DMS 273 (cell line): ENCODE measurements around the gene TTC28.
A peak's percentile ranks its signal among the peaks of the same experiment; 100 is the strongest.

ENCODE experiments used
- DNase-seq: peaks from one replicate; lab custom pipeline; 2025; ENCODE audit not compliant: unreplicated experiment; lab: John Stamatoyannopoulos, UW

Gene TTC28

DNA sequence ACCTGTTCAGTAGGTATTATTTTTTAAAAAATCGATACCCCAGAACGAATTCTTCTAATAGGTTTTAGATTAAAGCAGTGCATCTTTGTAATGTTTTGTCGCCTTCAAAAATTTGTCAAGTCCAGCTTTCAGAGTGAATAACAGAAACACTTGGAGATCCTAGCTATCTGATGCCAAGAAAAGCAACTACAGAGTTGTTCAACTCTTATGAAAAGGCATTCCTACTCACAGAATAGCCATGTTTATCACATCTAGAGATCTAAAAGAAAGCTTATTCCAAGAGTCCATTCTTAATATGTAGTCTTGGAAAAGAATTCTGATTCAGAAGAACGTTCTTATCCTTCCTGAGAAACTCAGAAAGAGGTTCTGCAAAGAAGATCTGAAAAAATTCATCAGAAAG, 268.5 kb downstream of the TTC28 start:
- DNase-seq: no peak

DNA sequence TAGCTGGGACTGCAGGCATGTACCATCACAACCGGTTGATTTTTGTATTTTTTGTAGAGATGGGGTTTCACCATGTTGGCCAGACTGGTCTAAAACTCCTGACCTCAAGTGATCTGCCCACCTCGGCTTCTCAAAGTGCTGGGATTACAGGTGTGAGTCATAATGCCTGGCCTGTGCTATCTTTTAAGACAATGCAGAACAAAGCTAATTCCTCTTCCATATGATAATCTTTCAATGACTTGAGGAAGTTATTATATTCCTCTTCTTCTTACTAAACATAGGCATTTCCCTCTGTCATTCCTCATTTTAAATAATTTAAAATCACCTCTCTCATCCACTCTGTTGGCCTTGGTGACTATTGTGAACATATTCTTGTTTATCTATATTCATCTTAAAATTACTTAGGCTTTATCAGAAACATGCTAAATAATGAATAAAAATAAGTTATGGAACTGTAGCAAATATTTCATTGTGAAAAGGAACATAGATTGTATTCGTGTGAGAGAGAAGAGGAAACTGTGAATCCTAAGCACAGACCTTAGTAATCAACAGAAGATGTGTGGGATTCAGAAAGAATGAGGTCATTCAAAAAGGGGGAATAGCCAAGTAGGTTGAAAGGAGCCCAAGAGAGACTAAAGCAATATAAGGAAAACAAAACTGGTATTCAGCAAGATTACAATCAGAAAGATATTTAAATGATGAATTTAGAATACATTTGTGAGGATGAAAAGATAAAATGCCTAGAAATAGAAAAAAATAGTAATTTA, 269.4 kb downstream of the TTC28 start:
- peak; percentile 57 for DNase-seq

DNA sequence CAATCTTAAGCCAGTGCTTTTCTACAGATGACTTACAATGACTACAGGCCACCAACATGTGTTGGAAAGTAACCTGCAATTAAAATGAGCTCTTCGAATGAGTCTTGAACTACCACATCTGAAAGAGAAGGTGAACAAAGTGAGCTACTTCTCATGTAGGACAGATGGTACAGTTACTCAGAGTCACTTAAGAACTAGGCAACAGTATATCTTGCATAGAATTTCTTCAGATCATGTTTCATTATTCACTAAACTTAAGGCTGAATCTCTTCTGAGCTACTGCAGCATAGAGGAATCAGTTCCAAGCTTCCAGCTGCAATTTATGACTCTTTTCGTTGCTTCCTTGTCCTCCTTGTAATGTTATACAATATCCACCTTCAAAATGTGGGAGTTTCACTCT, 270.9 kb downstream of the TTC28 start:
- peak; percentile 84 for DNase-seq

DNA sequence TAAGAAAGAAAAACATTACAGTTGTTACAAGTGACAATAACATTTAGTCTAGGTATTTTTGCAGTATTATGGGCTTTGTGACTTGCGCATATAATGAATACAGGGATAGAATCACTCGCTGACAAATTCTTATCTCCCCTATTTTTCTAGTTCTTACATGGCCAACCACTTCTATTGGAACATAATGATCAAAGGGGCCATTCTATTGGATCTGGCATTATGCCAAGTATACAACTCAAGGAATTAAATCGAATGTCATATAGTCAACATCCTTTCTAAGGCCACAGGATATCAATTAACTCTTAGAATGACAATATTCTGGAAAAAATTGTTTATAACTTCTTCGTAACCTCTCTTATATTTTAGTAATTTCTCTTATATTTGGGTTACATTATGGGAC, 272.0 kb downstream of the TTC28 start:
- no peak for DNase-seq

- DNase-seq: peak; percentile 79
These were observed 273.4 kb downstream of the TTC28 start for GRCh38 chr22:28406246-28406645.

DNA sequence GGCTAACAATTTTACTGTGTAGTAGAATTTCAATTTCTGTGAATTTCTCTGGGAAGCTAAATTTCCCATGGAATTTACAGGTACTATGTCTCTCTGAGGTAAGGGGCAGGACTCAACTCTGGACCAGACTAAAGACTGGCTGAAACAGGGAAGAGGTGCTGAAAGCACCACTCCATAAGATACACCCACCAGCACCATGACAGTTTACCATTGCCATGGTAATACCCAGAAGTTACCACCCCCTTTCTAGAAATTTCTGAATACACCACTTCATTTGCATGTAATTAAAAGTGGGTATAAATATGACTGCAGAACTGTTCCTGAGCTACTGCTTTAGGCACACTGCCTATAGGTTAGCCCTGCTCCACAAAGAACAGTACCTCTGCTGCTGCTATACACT, 274.1 kb downstream of the TTC28 start:
- peak; percentile 41 for DNase-seq

DNA sequence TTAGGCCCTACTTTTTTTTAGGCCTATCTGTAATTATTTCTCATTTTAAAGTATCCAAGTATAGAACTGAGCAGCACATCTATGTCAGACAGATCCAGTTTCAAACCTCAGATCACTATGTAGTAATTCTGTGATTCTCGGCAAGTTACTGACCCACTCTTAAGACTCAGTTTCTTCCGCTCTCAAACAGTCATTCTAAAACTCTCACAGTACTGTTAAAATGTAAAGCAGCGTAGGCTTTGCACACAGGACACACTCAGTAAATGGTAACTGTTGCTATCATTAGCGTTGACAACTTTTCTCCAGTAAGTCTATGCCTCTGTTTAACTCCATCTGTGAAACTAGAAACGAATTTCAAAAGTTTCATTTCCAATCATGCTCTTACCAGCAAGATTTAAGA, 277.1 kb downstream of the TTC28 start:
- no peak for DNase-seq

DNA sequence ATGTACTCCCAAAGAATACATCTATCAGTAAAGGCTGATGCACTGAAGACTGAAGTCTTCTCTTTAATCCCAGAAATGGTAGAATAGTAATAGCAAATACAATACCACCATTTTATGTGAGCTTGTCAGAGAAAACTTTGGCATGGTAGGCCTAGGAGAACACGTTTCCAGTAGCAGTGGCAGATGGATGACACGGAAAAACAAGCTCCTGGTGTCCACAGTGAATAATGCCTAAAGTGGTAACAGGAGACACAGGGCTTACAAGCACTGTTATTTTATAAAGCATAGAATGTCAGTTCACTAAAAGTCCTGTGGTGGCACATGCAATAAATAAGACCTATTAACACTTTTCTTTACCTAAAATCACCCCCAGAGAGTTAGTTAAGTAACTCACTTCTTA, 277.6 kb downstream of the TTC28 start:
- peak; percentile 80 for DNase-seq

- peak; percentile 10 for DNase-seq
These were observed 280.7 kb downstream of the TTC28 start for GRCh38 chr22:28398981-28399380.

DNA sequence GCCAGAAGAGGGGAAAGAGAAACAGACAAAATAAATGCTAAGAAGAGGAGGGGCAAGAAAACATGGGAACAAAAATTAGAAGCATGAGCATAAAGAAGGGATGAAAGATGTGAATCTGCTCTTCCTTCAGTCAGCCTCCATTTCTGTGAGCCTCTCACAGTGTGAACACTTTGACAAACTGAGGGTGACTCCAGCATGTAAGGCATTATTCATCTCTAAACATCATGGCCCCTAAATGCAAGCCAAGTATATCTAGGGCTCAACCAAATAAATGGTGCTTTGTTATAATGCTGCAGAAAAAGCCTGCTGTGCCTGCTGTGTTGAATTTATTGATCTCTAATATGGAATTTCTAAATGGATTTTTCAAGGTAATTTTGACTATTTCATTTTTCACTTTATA, 281.3 kb downstream of the TTC28 start:
- DNase-seq: no peak

- DNase-seq: no peak
These were observed 282.3 kb downstream of the TTC28 start for GRCh38 chr22:28397306-28397705.

DNA sequence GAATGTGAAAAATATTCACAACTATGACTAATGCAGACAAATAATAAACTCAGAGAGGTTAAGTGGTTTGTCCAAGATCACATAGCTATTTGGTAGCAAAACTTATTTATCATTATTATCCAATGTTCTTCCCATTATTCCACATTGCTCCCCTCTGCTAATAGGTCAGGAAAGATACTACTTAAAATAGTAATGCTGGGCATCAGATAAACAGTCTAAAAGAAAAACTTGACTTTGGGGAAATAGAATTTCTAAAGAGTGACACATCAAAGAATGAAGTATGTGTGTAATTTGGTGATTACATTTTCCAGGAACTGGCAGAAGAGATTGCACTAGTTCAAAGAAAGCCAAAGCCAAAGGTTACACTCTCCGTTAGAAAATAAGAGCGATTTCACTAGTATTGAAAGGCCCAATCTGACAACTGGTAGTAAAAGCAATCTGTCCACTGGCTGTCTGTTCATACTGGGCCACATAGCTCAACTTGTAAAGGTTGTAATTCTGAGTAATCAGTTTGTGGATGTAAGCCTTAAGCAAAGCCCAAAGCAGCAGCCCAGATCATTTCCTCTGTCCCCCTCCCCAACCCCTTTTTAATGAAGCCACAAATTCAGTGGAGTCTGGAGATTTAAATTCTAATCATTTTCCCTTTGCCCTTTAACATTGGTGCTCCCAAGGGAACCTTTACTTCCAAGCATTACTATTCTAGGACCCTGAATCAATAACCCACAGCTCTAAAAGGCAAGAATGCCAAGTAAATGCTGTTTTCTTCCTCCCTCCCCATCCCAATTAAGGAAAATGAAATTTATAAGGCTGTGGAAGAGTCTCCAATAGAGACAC, 283.5 kb downstream of the TTC28 start:
- peak; percentile 32 for DNase-seq

DNA sequence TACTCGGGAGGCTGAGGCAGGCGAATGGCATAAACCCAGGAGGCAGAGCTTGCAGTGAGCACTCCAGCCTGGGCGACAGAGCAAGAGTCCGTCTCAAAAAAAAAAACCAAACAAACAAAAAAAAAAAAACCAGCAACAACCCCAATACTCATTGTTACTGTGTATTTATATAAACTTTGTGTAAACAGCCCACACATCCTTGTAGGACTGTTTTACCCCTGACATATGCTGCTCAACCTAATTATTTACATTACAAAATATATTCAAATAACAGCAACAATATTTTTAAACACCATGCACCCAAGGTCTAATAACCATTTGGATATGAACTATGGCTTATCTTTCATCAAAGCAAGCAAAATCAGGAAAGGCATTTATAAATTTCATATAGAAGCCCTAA, 284.1 kb downstream of the TTC28 start:
- no peak for DNase-seq

DNA sequence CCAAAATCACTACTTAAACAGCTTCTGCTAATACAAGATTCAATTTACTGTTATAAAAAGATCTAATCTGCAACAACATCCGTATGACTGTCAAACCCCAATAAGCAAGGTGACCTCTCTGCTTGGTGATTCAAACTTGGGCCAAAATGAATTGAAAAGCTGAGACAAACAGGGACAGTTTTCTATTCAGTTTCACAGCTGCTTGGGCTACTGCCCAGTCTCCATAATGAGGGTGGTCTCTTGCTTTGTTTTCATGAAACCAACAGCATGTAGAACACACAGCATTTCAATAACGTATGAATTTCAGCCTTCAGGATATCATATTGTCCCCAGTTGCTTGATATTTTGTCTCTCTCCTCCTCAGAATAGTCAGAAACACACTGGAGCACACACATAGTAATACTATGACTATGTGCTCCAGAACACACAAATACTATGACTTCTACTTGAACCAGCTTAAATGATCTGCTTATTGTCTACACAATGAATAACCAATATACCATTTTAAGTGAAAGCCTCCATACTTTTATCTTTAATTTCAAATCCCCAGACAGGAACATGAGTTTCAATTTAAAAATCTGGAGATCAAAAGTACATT, 285.0 kb downstream of the TTC28 start:
- DNase-seq: no peak

DNA sequence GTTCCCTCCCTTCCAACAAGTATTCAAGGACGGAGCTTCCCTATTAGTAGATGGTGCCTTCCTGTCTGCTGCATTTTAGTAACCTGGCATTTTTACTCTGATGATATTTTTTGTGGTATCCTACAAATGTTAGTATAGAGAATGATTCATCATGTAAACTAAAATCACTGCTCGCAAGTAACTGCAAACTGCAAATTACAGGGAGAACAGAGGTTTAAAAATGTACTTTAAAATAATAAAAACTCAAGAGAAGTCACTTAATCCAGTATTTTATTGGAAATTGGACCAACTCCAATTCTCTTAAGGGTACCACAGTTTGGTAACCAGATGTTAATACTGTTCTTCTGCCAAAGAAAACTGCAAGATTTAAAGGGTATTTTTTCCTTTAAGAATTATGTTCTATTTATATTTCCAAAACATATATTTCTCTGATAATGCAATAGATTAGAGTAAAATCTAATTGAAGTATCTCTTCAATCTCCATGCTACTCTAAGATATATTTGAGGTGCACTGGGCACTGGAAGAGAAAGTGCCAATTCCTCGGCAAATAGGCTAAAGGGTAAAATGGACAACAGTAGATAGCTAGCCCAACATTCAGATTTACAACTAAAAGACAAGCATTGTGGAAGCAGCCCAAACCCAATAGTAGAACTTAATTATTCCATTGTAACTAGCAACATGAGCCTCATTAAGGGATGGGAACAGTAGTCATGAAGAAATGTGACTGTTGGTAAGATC, 298.0 kb downstream of the TTC28 start:
- DNase-seq: peak; percentile 43

DNA sequence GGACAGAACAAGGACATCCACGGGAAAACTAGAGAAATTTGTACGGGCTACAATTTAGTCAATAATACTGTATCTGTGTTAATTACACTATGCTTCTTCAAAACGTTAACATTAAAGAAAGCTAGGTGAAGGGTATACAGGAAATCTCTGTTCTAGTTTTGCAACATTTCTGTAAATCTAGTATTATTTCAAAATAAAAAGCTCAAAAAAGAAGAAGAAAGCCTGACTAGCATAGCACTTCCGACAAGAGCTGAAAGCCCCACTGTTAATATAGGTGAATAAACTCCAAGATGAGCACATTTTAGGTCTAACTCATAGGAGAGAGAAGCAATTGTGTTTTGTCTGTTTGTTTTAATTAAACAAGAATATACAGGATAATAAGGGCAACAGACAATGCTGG, 299.7 kb downstream of the TTC28 start:
- DNase-seq: no peak

DNA sequence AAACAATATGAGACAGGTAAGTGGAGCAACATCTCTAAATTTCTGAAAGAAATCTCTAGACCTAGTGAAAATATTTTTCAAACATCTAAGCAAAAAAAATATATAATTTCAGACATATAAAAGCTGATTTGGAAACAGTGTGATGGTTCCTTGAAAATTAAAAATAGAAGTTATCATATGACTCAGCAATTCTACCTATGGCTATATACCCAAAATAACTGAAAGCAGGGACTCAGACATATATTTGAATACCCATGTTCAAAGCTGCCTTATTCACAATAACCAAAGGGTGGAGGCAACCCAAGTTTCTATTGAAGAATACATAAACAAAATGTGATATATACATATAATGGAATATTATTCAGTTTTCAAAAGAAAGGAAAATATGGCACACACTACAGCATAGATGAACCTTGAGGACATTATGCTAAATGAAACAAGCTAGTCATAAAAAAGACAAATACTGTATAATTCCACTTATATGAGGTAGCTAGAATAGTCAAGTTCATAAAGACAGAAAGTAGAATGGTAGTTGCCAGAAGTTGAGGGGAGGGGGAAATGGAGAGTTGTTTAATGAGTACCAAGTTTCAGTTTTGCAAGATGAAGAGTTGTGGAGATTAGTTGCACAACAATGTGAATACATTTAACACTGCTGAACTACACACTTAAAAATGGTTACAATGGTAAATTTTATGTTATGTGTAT, 300.4 kb downstream of the TTC28 start:
- DNase-seq: no peak

DNA sequence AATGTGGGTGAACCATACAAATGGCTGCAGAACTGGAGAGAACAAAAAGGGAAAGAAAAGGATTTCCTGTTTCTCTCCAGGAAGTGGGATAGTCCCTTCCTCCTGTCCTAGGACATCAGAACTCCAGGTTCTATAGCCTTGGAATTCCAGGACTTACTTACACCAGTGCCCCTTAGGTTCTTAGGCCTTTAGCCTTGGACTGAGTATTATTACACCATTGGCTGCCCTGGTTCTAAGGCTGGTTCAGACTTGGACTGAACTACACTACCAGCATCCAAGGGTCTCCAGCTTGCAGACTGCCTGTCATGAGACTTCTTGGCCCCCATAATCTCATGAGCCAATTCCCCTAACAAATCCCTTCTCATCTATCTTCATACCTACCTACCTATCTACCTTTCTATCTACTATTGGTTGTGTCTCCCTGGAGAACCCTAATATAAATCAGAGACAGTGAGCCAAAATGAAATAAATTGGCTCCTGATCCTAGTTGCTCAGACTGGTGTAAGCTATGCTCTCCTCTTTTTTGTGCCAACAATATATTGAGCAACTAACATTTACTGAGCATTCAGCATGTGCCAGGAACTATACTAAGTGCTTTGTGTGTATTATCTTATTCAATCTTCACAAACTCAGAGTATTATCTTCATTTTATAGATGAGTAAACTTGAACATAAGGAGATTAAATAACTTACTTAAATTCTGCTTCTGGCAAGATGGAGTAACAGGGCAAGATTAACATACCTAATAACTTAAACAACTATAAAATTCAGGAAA, 303.7 kb downstream of the TTC28 start:
- DNase-seq: no peak

DNA sequence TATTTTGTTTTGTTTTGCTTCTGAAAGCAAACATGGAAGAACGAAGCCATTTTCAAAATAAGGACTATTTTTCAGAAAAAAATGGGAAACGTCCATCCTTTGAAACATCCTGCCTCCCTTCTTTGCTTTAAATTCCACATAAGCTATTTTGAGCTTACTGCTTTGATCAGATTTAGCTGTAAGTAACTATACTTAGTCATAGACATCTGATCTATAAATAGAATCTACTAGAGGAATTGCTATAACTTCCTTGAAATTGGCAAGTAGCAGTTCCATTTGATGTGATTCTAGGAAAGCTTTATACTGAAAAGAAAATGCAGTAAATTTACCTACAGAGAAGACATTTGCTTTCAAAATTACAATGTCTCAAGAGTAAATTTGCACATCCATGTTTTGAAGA, 305.8 kb downstream of the TTC28 start:
- DNase-seq: no peak

DNA sequence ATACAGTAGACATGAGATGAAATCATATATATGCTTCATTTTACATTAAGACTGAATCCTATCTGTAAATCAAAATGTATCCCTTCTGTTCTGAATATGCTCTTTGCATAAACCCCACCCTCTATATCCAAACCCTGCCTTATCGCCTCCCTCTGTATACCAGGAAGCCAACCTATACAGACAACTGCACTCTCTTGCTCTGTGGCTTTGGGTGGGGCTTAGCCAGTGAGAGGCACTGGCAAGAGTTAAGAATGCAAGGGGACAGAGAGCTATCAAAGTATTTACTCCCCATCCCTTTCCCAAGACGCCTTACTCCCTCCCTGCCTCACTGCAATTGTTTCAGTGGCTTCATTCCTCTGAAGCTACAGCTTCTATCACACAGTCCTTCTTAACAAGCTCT, 309.8 kb downstream of the TTC28 start:
- DNase-seq: no peak
